Esophagus muscularis mucosa (tissue), 4 donors: ENCODE measurements around the gene SLC4A11.

Experiments
- EP300 ChIP-seq: sonication (generic); formaldehyde crosslinking; IDR thresholded peaks from one replicate; pipeline ENCODE4 v1.6.1; 2017; ENCODE audit warnings: antibody characterized with exemption
- POLR2AphosphoS5 ChIP-seq, 2 donors: sonication (generic); formaldehyde crosslinking; IDR thresholded peaks; one replicate each; pipeline ENCODE4 v1.6.1; 2017; ENCODE audit warnings: antibody characterized with exemption in 2 of 2
- TF ChIP-seq, protein P1 (sequence below), 3 experiments: fragments of 200-600 bp in 2 of 3; fragments of 450-650 bp in 1 of 3; sonication (generic) in 2 of 3; IDR thresholded peaks; one replicate each; pipeline ENCODE4 v1.5.1; 2017 to 2019; ENCODE audit warnings: antibody characterized with exemption in 3 of 3, mild to moderate bottlenecking in 2 of 3, moderate library complexity in 1 of 3

DNA sequence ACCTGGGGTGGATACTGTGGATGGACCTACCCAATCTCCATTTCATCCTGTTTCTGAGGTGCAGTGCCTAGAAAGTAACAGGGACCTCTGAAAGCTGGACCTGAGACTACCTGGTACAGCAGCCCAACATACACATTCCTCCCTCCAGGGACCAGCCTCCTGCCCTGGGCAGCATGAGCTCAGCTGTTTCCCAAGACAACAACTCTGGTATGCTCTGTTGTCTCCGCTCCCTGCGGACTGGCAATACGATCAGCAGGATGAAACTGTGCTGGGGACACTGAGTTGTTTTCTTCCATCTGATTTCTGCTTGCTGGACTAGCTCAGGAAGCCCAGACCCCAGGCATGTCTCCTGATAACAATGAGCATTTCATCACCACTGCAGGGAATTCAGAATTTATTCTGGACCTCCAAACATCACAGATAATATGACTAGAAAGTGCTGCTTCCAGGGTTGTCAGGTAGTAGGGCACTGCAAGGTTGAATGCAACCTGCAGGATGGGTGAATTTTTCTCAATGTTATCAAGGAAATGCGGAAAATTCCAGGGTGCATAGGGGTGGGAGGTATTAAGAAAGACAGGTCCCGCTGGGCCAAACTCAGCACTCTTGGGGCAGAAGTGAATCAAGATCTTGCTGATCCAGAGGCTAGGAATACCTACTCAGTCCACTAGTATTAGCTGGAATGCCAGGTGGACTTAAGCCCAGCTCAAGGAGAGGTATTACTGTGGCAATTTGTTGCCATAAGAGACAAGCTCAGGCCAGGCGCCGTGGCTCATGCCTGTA is 38.9 kb upstream of the SLC4A11 start:
- TF ChIP-seq, protein P1, sequence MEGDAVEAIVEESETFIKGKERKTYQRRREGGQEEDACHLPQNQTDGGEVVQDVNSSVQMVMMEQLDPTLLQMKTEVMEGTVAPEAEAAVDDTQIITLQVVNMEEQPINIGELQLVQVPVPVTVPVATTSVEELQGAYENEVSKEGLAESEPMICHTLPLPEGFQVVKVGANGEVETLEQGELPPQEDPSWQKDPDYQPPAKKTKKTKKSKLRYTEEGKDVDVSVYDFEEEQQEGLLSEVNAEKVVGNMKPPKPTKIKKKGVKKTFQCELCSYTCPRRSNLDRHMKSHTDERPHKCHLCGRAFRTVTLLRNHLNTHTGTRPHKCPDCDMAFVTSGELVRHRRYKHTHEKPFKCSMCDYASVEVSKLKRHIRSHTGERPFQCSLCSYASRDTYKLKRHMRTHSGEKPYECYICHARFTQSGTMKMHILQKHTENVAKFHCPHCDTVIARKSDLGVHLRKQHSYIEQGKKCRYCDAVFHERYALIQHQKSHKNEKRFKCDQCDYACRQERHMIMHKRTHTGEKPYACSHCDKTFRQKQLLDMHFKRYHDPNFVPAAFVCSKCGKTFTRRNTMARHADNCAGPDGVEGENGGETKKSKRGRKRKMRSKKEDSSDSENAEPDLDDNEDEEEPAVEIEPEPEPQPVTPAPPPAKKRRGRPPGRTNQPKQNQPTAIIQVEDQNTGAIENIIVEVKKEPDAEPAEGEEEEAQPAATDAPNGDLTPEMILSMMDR (IDR thresholded peaks at IDR 0.05): no peak
- TF ChIP-seq EP300 (no peak), POLR2AphosphoS5 (IDR thresholded peaks at IDR 0.05) (no peak)
